C4-2B (cell line): ENCODE measurements around the gene SLC35G1.

Source experiments
- CTCF ChIP-seq: fragments of 450-650 bp; conservative IDR thresholded peaks from 2 replicates; pipeline ENCODE4 v1.5.1; 2017; ENCODE audit warnings: mild to moderate bottlenecking
- ZFX ChIP-seq: fragments of 450-650 bp; IDR thresholded peaks from 2 replicates; pipeline ENCODE4 v1.6.1; 2017

GRCh38 chr10:93876381-93876780 lies 17.4 kb upstream of the SLC35G1 start:
- TF ChIP-seq CTCF (no peak), ZFX (no peak)
